Liver (tissue), 3 donors: Measurements from ENCODE around the gene HDDC2.

Experiments used
- EGR1 ChIP-seq, 2 donors: IDR thresholded peaks; 2 replicates each; pipeline ENCODE4 v1.6.1; 2016 to 2018; ENCODE audit warnings: antibody characterized with exemption in 2 of 2, low read depth in 2 of 2
- FOXA1 ChIP-seq: IDR thresholded peaks from 2 replicates; pipeline ENCODE4 v1.6.1; 2016; ENCODE audit warnings: antibody characterized with exemption
- GABPA ChIP-seq, 2 donors: IDR thresholded peaks in 1 of 2; conservative IDR thresholded peaks in 1 of 2; 2 replicates each; pipeline ENCODE4 v1.6.1; 2016; ENCODE audit warnings: antibody characterized with exemption in 2 of 2, mild to moderate bottlenecking in 1 of 2, moderate library complexity in 1 of 2
- HNF4A ChIP-seq, 2 donors: conservative IDR thresholded peaks; 2 replicates each; pipeline ENCODE4 v1.6.1; 2016; ENCODE audit warnings: antibody characterized with exemption in 2 of 2, mild to moderate bottlenecking in 2 of 2
- HNF4G ChIP-seq: IDR thresholded peaks from 2 replicates; pipeline ENCODE4 v1.6.1; 2016; ENCODE audit warnings: antibody characterized with exemption
- JUND ChIP-seq, 2 donors: IDR thresholded peaks; 2 replicates each; pipeline ENCODE4 v1.6.1; 2016; ENCODE audit warnings: antibody characterized with exemption in 2 of 2
- RAD21 ChIP-seq, 2 donors: IDR thresholded peaks; 2 replicates each; pipeline ENCODE4 v1.6.1; 2016; ENCODE audit warnings: antibody characterized with exemption in 2 of 2, mild to moderate bottlenecking in 2 of 2
- TAF1 ChIP-seq: conservative IDR thresholded peaks from 2 replicates; pipeline ENCODE4 v1.6.1; 2016; ENCODE audit warnings: antibody characterized with exemption, mild to moderate bottlenecking
- YY1 ChIP-seq: IDR thresholded peaks from 2 replicates; pipeline ENCODE4 v1.6.1; 2016; ENCODE audit warnings: antibody characterized with exemption, mild to moderate bottlenecking
- TF ChIP-seq, protein P1 (sequence below): IDR thresholded peaks from 2 replicates; pipeline ENCODE4 v1.6.1; 2016; ENCODE audit warnings: antibody characterized with exemption
- TF ChIP-seq, protein P2 (sequence below): fragments of 150-350 bp; IDR thresholded peaks from 2 replicates; pipeline ENCODE4 v1.5.1; 2017; ENCODE audit warnings: improper control_type of control experiment, low read depth, low read length; ENCODE audit not compliant: missing input control
- TF ChIP-seq, protein P3 (sequence below): IDR thresholded peaks from 2 replicates; pipeline ENCODE4 v1.6.1; 2016; ENCODE audit warnings: antibody characterized with exemption, mild to moderate bottlenecking
- TF ChIP-seq, protein P4 (sequence below): IDR thresholded peaks from 2 replicates; pipeline ENCODE4 v1.6.1; 2016; ENCODE audit warnings: antibody characterized with exemption
- TF ChIP-seq, protein P5 (sequence below): IDR thresholded peaks from 2 replicates; pipeline ENCODE4 v1.6.1; 2016; ENCODE audit warnings: antibody characterized with exemption
- donor health status: healthy.
- donor health status: healthy.

DNA sequence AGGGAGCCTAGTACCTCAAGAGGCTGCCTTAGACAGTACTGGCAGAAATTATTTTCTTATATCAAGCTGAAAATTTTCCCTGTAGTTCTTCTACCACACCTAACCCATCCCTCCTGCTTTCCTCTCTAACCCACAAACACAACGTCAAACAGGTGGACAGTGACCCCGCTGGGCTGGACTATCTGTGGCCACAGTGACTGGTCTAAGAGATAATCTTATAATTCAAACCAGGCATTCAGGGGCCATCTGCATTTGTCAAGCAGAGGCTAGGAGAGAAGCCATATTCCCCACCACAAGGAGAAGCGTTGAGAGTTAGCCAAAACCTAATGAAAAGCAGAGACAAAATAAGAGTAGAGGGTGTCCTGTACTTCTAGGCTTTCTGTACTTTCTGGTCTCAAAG lies 8.2 kb downstream of the HDDC2 start:
- TF ChIP-seq, protein P1, sequence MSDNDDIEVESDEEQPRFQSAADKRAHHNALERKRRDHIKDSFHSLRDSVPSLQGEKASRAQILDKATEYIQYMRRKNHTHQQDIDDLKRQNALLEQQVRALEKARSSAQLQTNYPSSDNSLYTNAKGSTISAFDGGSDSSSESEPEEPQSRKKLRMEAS = no peak
- TF ChIP-seq, protein P2, sequence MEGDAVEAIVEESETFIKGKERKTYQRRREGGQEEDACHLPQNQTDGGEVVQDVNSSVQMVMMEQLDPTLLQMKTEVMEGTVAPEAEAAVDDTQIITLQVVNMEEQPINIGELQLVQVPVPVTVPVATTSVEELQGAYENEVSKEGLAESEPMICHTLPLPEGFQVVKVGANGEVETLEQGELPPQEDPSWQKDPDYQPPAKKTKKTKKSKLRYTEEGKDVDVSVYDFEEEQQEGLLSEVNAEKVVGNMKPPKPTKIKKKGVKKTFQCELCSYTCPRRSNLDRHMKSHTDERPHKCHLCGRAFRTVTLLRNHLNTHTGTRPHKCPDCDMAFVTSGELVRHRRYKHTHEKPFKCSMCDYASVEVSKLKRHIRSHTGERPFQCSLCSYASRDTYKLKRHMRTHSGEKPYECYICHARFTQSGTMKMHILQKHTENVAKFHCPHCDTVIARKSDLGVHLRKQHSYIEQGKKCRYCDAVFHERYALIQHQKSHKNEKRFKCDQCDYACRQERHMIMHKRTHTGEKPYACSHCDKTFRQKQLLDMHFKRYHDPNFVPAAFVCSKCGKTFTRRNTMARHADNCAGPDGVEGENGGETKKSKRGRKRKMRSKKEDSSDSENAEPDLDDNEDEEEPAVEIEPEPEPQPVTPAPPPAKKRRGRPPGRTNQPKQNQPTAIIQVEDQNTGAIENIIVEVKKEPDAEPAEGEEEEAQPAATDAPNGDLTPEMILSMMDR = no peak
- TF ChIP-seq, protein P3, sequence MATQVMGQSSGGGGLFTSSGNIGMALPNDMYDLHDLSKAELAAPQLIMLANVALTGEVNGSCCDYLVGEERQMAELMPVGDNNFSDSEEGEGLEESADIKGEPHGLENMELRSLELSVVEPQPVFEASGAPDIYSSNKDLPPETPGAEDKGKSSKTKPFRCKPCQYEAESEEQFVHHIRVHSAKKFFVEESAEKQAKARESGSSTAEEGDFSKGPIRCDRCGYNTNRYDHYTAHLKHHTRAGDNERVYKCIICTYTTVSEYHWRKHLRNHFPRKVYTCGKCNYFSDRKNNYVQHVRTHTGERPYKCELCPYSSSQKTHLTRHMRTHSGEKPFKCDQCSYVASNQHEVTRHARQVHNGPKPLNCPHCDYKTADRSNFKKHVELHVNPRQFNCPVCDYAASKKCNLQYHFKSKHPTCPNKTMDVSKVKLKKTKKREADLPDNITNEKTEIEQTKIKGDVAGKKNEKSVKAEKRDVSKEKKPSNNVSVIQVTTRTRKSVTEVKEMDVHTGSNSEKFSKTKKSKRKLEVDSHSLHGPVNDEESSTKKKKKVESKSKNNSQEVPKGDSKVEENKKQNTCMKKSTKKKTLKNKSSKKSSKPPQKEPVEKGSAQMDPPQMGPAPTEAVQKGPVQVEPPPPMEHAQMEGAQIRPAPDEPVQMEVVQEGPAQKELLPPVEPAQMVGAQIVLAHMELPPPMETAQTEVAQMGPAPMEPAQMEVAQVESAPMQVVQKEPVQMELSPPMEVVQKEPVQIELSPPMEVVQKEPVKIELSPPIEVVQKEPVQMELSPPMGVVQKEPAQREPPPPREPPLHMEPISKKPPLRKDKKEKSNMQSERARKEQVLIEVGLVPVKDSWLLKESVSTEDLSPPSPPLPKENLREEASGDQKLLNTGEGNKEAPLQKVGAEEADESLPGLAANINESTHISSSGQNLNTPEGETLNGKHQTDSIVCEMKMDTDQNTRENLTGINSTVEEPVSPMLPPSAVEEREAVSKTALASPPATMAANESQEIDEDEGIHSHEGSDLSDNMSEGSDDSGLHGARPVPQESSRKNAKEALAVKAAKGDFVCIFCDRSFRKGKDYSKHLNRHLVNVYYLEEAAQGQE = no peak
- TF ChIP-seq RAD21 (IDR thresholded peaks at IDR 0.05) (no peak), JUND (IDR thresholded peaks at IDR 0.05) (no peak), TAF1 (no peak), EGR1 (IDR thresholded peaks at IDR 0.05; ENCODE audit: low read depth in 2 of 2) (no peak), GABPA (IDR thresholded peaks at IDR 0.05 in 1 of 2, conservative IDR thresholded peaks at IDR 0.05 in 1 of 2) (no peak), HNF4G (no peak), HNF4A (conservative IDR thresholded peaks at IDR 0.05) (no peak), FOXA1 (no peak), YY1 (no peak)
- TF ChIP-seq, protein P4, sequence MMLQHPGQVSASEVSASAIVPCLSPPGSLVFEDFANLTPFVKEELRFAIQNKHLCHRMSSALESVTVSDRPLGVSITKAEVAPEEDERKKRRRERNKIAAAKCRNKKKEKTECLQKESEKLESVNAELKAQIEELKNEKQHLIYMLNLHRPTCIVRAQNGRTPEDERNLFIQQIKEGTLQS = no peak
- TF ChIP-seq, protein P5, sequence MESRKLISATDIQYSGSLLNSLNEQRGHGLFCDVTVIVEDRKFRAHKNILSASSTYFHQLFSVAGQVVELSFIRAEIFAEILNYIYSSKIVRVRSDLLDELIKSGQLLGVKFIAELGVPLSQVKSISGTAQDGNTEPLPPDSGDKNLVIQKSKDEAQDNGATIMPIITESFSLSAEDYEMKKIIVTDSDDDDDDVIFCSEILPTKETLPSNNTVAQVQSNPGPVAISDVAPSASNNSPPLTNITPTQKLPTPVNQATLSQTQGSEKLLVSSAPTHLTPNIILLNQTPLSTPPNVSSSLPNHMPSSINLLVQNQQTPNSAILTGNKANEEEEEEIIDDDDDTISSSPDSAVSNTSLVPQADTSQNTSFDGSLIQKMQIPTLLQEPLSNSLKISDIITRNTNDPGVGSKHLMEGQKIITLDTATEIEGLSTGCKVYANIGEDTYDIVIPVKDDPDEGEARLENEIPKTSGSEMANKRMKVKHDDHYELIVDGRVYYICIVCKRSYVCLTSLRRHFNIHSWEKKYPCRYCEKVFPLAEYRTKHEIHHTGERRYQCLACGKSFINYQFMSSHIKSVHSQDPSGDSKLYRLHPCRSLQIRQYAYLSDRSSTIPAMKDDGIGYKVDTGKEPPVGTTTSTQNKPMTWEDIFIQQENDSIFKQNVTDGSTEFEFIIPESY = no peak
